IMR-90 (cell line): Measurements from ENCODE around the gene CCDC38. TPM values are rescaled to one million over a fixed set of nuclear protein-coding genes. Genes with fewer than 3 reads are reported as not detected.

Experiments
- ATAC-seq: fragments of 200-7000 bp; cut with Tn5 transposase; 2 replicates; pipeline ENCODE4 v1.9.1; 2020; ENCODE audit warnings: low read depth, mild to moderate bottlenecking, moderate library complexity
- BruUV-seq: library from RNA; stranded (reverse); fragments of 400-500 nt; replicated peaks from 2 replicates; lab custom pipeline; 2021; lab: Mats Ljungman, UMichigan
- CTCF ChIA-PET: fragments of 300-600 bp; formaldehyde crosslinking; extraction: SDS; loops from one replicate; lab custom pipeline; 2021; ENCODE audit warnings: antibody characterized with exemption; lab: Yijun Ruan, JAX
- POLR2A ChIA-PET: fragments of 300-600 bp; sonication (Branson Sonifier 250); formaldehyde crosslinking; loops from one replicate; lab custom pipeline; 2022; ENCODE audit warnings: antibody characterized with exemption; ENCODE audit not compliant: unreplicated experiment; lab: Charles Lee
- DNase-seq: peaks from one replicate; pipeline ENCODE4 v3.0.0; 2013
- H2AFZ ChIP-seq: replicated peaks from 2 replicates; pipeline ENCODE3; 2013; ENCODE audit warnings: low read length, mild to moderate bottlenecking; ENCODE audit not compliant: poor library complexity
- H2AK5ac ChIP-seq: 2 replicates; pipeline ENCODE4 v1.6.1; 2013; ENCODE audit warnings: low read depth, low read length, inconsistent platforms
- H2AK9ac ChIP-seq: replicated peaks from 2 replicates; pipeline ENCODE3; 2013; ENCODE audit warnings: mild to moderate bottlenecking, low read depth, low read length, moderate library complexity; ENCODE audit not compliant: poor library complexity
- H2BK120ac ChIP-seq: 2 replicates; pipeline ENCODE4 v1.6.1; 2013; ENCODE audit warnings: low read depth, low read length, inconsistent platforms
- H2BK15ac ChIP-seq: 3 replicates; pipeline ENCODE4 v1.6.1; 2013; ENCODE audit warnings: low read depth, low read length, inconsistent platforms
- H2BK20ac ChIP-seq: 2 replicates; pipeline ENCODE4 v1.6.1; 2013; ENCODE audit warnings: low read depth, mild to moderate bottlenecking, inconsistent platforms, low read length, moderate library complexity
- H2BK5ac ChIP-seq: 2 replicates; pipeline ENCODE4 v1.6.1; 2013; ENCODE audit warnings: mild to moderate bottlenecking, low read depth, low read length, inconsistent platforms; ENCODE audit not compliant: poor library complexity, severe bottlenecking
- H3K14ac ChIP-seq: replicated peaks from 2 replicates; pipeline ENCODE4 v1.6.1; 2013; ENCODE audit warnings: low read depth, low read length, inconsistent platforms
- H3K18ac ChIP-seq: 2 replicates; pipeline ENCODE4 v1.6.1; 2013; ENCODE audit warnings: low read depth, low read length, control low read depth
- H3K23ac ChIP-seq: 2 replicates; pipeline ENCODE4 v1.6.1; 2013; ENCODE audit warnings: low read depth, low read length, inconsistent platforms
- H3K27ac ChIP-seq: 2 replicates; pipeline ENCODE4 v1.5.1; 2013; ENCODE audit warnings: mild to moderate bottlenecking, control low read depth, low read length; ENCODE audit not compliant: insufficient read depth
- H3K27me3 ChIP-seq: 2 replicates; pipeline ENCODE4 v1.6.1; 2013; ENCODE audit warnings: low read length; ENCODE audit not compliant: control insufficient read depth, insufficient read depth
- H3K36me3 ChIP-seq: 2 replicates; pipeline ENCODE4 v1.6.1; 2013; ENCODE audit warnings: low read length, mixed read lengths; ENCODE audit not compliant: control insufficient read depth, insufficient read depth
- H3K4ac ChIP-seq: 2 replicates; pipeline ENCODE4 v1.6.1; 2013; ENCODE audit warnings: low read depth, low read length, inconsistent platforms
- H3K4me1 ChIP-seq: 2 replicates; pipeline ENCODE4 v1.6.1; 2013; ENCODE audit warnings: low read length, mixed read lengths; ENCODE audit not compliant: control insufficient read depth, insufficient read depth
- H3K4me2 ChIP-seq: 2 replicates; pipeline ENCODE4 v1.6.1; 2013; ENCODE audit warnings: low read depth, mild to moderate bottlenecking, control low read depth, low read length, moderate library complexity
- H3K4me3 ChIP-seq: 2 replicates; pipeline ENCODE4 v1.5.1; 2013; ENCODE audit warnings: low read depth, mild to moderate bottlenecking, control low read depth, low read length, moderate library complexity; ENCODE audit not compliant: insufficient read depth
- H3K56ac ChIP-seq: 2 replicates; pipeline ENCODE4 v1.6.1; 2013; ENCODE audit warnings: low read length, inconsistent platforms; ENCODE audit not compliant: insufficient read depth; ENCODE audit errors: extremely low read depth
- H3K79me1 ChIP-seq, 2 experiments: 2 replicates each; pipeline ENCODE4 v1.6.1; 2013; ENCODE audit warnings: low read length in 2 of 2, inconsistent platforms in 1 of 2, low read depth in 1 of 2
- H3K9ac ChIP-seq: 2 replicates; pipeline ENCODE4 v1.6.1; 2013; ENCODE audit warnings: low read depth, low read length, control low read depth
- H3K9me1 ChIP-seq: 2 replicates; pipeline ENCODE4 v1.6.1; 2013; ENCODE audit warnings: low read length, inconsistent platforms; ENCODE audit not compliant: insufficient read depth
- H3K9me3 ChIP-seq: 2 replicates; pipeline ENCODE4 v1.6.1; 2013; ENCODE audit warnings: low read length; ENCODE audit not compliant: control insufficient read depth, insufficient read depth
- H4K20me1 ChIP-seq: 2 replicates; pipeline ENCODE4 v1.6.1; 2013; ENCODE audit warnings: low read length, inconsistent platforms; ENCODE audit not compliant: insufficient read depth
- H4K5ac ChIP-seq: 2 replicates; pipeline ENCODE4 v1.6.1; 2013; ENCODE audit warnings: mild to moderate bottlenecking, low read depth, low read length, control low read depth
- H4K8ac ChIP-seq, 2 experiments: 2 replicates each; pipeline ENCODE4 v1.6.1; 2013; ENCODE audit warnings: low read depth in 2 of 2, low read length in 2 of 2, control low read depth in 1 of 2, inconsistent platforms in 1 of 2
- H4K91ac ChIP-seq: 2 replicates; pipeline ENCODE4 v1.6.1; 2013; ENCODE audit warnings: low read depth, low read length, inconsistent platforms; ENCODE audit not compliant: insufficient read depth
- MAFK ChIP-seq: IDR thresholded peaks from 2 replicates; pipeline ENCODE4 v1.6.1; 2012; ENCODE audit warnings: low read depth, low read length, improper control_type of control experiment
- WGBS, 2 experiments: methylation state at CpG; one replicate each; pipeline versions ENCODE4 v1.1.5 to v1.1.7; 2013; ENCODE audit warnings: missing lambda C conversion rate in 2 of 2; ENCODE audit not compliant: insufficient read length in 1 of 2; ENCODE audit errors: extremely low coverage in 2 of 2; 5-methylcytosine and 5-hydroxymethylcytosine counted together
- dilution Hi-C: fragments of 300-500 bp; cut with HindIII; formaldehyde crosslinking; loops from one replicate; pipeline ENCODE4 v1.14.3; 2018; ENCODE audit warnings: low sequenced_read_pairs; ENCODE audit not compliant: unreplicated experiment
- in situ Hi-C: fragments of 300-500 bp; cut with MboI; formaldehyde crosslinking; loops from 3 replicates; pipeline ENCODE4 v1.14.3; 2019; ENCODE audit warnings: low sequenced_read_pairs, inconsistent platforms, mixed read lengths
- intact Hi-C: fragments of 100-400 bp; cut with micrococcal nuclease; formaldehyde crosslinking; loops from 2 replicates; pipeline ENCODE4 v1.10.0; 2022
- polyA plus RNA-seq, 3 experiments: library from polyadenylated mRNA; depleted of rRNA; stranded (reverse); fragments of >200 nt; gene quantifications; 2 replicates each; pipeline ENCODE4 v1.2.3, GENCODE V29; 2012; ENCODE audit warnings: low replicate concordance in 1 of 3
- total RNA-seq: library from RNA; depleted of rRNA; stranded (reverse); fragments of >200 nt; gene quantifications from 2 replicates; pipeline ENCODE4 v1.2.3, GENCODE V29; 2012

The CCDC38 gene
- total and polyA plus RNA-seq, 2 of the 4 experiments (the other 2 are of a cell fraction): not detected

- H2AFZ ChIP-seq: no peak overlapping the region
- dilution Hi-C loops (no loop called here), in situ Hi-C loops (no loop called here), intact Hi-C loops (no loop called here)
- H2AK9ac ChIP-seq: no peak overlapping the region
- no peaks in the 10 kb centered on the region for H4K20me1 ChIP-seq
- H3K4me1 ChIP-seq: no peaks in the 10 kb centered on the region
- H3K27me3 ChIP-seq: peaks cover 5% of the 10 kb centered on the region
- ChIA-PET POLR2A (no interaction called here), CTCF (interaction anchor here (0.6 kb wide), 1 partner anchor 555 kb away, joined by 4 read pairs; no protein-coding TSS in a partner anchor)
- no peak overlapping the region for H3K4ac ChIP-seq
- H3K56ac ChIP-seq: no peak overlapping the region
- no peak overlapping the region for H3K18ac ChIP-seq
- WGBS, 2 experiments: no CpG with 5 or more reads among the region's 7 CpGs
- no peaks in the 10 kb centered on the region for H3K36me3 ChIP-seq
- BruUV-seq: no TSS peak
- no peak overlapping the region for H2BK120ac ChIP-seq
- no peak overlapping the region for H4K8ac ChIP-seq
- ATAC-seq: no peak
- H2BK15ac ChIP-seq: no peak overlapping the region
- no peak overlapping the region for H2BK20ac ChIP-seq
- no peak overlapping the region for H3K27ac ChIP-seq
- H4K5ac ChIP-seq: no peak overlapping the region
- H3K9me3 ChIP-seq: no peaks in the 10 kb centered on the region
- H2BK5ac ChIP-seq: no peak overlapping the region
- no peak overlapping the region for H3K4me3 ChIP-seq
- no peaks in the 10 kb centered on the region for H3K79me1 ChIP-seq
- no peak overlapping the region for H3K9ac ChIP-seq
- no peaks in the 10 kb centered on the region for H3K9me1 ChIP-seq
- TF ChIP-seq MAFK: no peak
- DNase-seq: no peak
- H4K91ac ChIP-seq: no peak overlapping the region
- H2AK5ac ChIP-seq: no peak overlapping the region
- H3K4me2 ChIP-seq: no peak overlapping the region
- H3K14ac ChIP-seq: no peak overlapping the region
- H3K23ac ChIP-seq: no peak overlapping the region
Measured at GRCh38 chr12:95962222-95962621, 19.8 kb upstream of the CCDC38 start.
